ENCODE measurements around the gene DSCAM.
"Not testable (repeated sequence)": the region's sequence is repeated elsewhere in the genome, so short reads cannot be mapped to it uniquely, and the experiment has no call there.

Gene DSCAM

GRCh38 chr21:40043423-40043822, 803.5 kb downstream of the DSCAM start:
- no peaks in the 10 kb centered on the region for H3K27me3 Mint-ChIP-seq (ENCODE audit: low read depth)
- H3K4me3 Mint-ChIP-seq, result no peak overlapping the region
- no peaks in the 10 kb centered on the region for H3K4me1 Mint-ChIP-seq (ENCODE audit: low read depth)
- no peak overlapping the region for H3K27ac Mint-ChIP-seq
- peaks cover 14% of the 10 kb centered on the region for H3K9me3 Mint-ChIP-seq
- no peaks in the 10 kb centered on the region for H3K36me3 Mint-ChIP-seq (ENCODE audit: low read depth)

- Mint-ChIP-seq H3K4me3 (no peak overlapping the region), H3K36me3 (ENCODE audit: low read depth) (no peaks in the 10 kb centered on the region), H3K27ac (no peak overlapping the region), H3K27me3 (ENCODE audit: low read depth) (no peaks in the 10 kb centered on the region), H3K9me3 (peaks cover 14% of the 10 kb centered on the region), H3K4me1 (ENCODE audit: low read depth) (no peaks in the 10 kb centered on the region)
Measured at GRCh38 chr21:40041446-40041845, 805.5 kb downstream of the DSCAM start.

GRCh38 chr21:40033156-40033782, 813.7 kb downstream of the DSCAM start:
- H3K4me1 Mint-ChIP-seq (ENCODE audit: low read depth); H3K27ac Mint-ChIP-seq; H3K36me3 Mint-ChIP-seq (ENCODE audit: low read depth); H3K4me3 Mint-ChIP-seq; H3K27me3 Mint-ChIP-seq (ENCODE audit: low read depth): not testable (repeated sequence)
- H3K9me3 Mint-ChIP-seq, result peaks cover 17% of the 10 kb centered on the region

- Mint-ChIP-seq H3K27ac (no peak overlapping the region), H3K36me3 (ENCODE audit: low read depth) (no peaks in the 10 kb centered on the region), H3K4me3 (no peak overlapping the region), H3K27me3 (ENCODE audit: low read depth) (no peaks in the 10 kb centered on the region), H3K4me1 (ENCODE audit: low read depth) (no peaks in the 10 kb centered on the region), H3K9me3 (peaks cover 20% of the 10 kb centered on the region)
Measured at GRCh38 chr21:40029888-40030287, 817.1 kb downstream of the DSCAM start.

- H3K4me1 Mint-ChIP-seq (ENCODE audit: low read depth); H3K27ac Mint-ChIP-seq; H3K27me3 Mint-ChIP-seq (ENCODE audit: low read depth); H3K4me3 Mint-ChIP-seq; H3K36me3 Mint-ChIP-seq (ENCODE audit: low read depth): not testable (repeated sequence)
- H3K9me3 Mint-ChIP-seq, result peaks cover 20% of the 10 kb centered on the region
Measured at GRCh38 chr21:40028393-40028792, 818.6 kb downstream of the DSCAM start.

GRCh38 chr21:40021558-40022351, 825.2 kb downstream of the DSCAM start:
- peaks cover 17% of the 10 kb centered on the region for H3K9me3 Mint-ChIP-seq
- no peak overlapping the region for H3K4me3 Mint-ChIP-seq

GRCh38 chr21:40020651-40021050, 826.3 kb downstream of the DSCAM start:
- peaks cover 18% of the 10 kb centered on the region for H3K9me3 Mint-ChIP-seq
- H3K4me3 Mint-ChIP-seq, result no peak overlapping the region
- no peak overlapping the region for H3K27ac Mint-ChIP-seq
- no peaks in the 10 kb centered on the region for H3K4me1 Mint-ChIP-seq (ENCODE audit: low read depth)
- no peaks in the 10 kb centered on the region for H3K27me3 Mint-ChIP-seq (ENCODE audit: low read depth)
- no peaks in the 10 kb centered on the region for H3K36me3 Mint-ChIP-seq (ENCODE audit: low read depth)

More at GRCh38 chr21:40021558-40022351, 825.2 kb downstream of the DSCAM start:
- Mint-ChIP-seq H3K36me3 (ENCODE audit: low read depth) (no peaks in the 10 kb centered on the region), H3K27ac (no peak overlapping the region), H3K27me3 (ENCODE audit: low read depth) (no peaks in the 10 kb centered on the region), H3K4me1 (ENCODE audit: low read depth) (no peaks in the 10 kb centered on the region)

GRCh38 chr21:40018871-40019475, 828.0 kb downstream of the DSCAM start:
- no peaks in the 10 kb centered on the region for H3K4me1 Mint-ChIP-seq (ENCODE audit: low read depth)
- no peaks in the 10 kb centered on the region for H3K27me3 Mint-ChIP-seq (ENCODE audit: low read depth)
- H3K9me3 Mint-ChIP-seq, result peaks cover 28% of the 10 kb centered on the region
- H3K36me3 Mint-ChIP-seq (ENCODE audit: low read depth), result no peaks in the 10 kb centered on the region
- no peak overlapping the region for H3K4me3 Mint-ChIP-seq
- H3K27ac Mint-ChIP-seq, result no peak overlapping the region

GRCh38 chr21:40016667-40017066, 830.3 kb downstream of the DSCAM start:
- Mint-ChIP-seq H3K36me3 (ENCODE audit: low read depth) (no peaks in the 10 kb centered on the region), H3K27me3 (ENCODE audit: low read depth) (no peaks in the 10 kb centered on the region), H3K4me1 (ENCODE audit: low read depth) (no peaks in the 10 kb centered on the region), H3K4me3 (no peak overlapping the region), H3K9me3 (peaks cover 27% of the 10 kb centered on the region), H3K27ac (no peak overlapping the region)

- Mint-ChIP-seq H3K36me3 (ENCODE audit: low read depth) (no peaks in the 10 kb centered on the region), H3K4me3 (no peak overlapping the region), H3K27ac (no peak overlapping the region), H3K9me3 (peaks cover 26% of the 10 kb centered on the region), H3K27me3 (ENCODE audit: low read depth) (no peaks in the 10 kb centered on the region), H3K4me1 (ENCODE audit: low read depth) (no peaks in the 10 kb centered on the region)
Measured at GRCh38 chr21:40016234-40016633, 830.7 kb downstream of the DSCAM start.

- H3K36me3 Mint-ChIP-seq (ENCODE audit: low read depth), result no peaks in the 10 kb centered on the region
- no peak overlapping the region for H3K27ac Mint-ChIP-seq
- H3K4me1 Mint-ChIP-seq (ENCODE audit: low read depth), result no peaks in the 10 kb centered on the region
- no peak overlapping the region for H3K4me3 Mint-ChIP-seq
- H3K27me3 Mint-ChIP-seq (ENCODE audit: low read depth), result no peaks in the 10 kb centered on the region
- H3K9me3 Mint-ChIP-seq, result peaks cover 25% of the 10 kb centered on the region
Measured at GRCh38 chr21:40015818-40016217, 831.1 kb downstream of the DSCAM start.

- H3K4me3 Mint-ChIP-seq, result no peak overlapping the region
- no peaks in the 10 kb centered on the region for H3K4me1 Mint-ChIP-seq (ENCODE audit: low read depth)
- H3K27ac Mint-ChIP-seq, result no peak overlapping the region
- H3K9me3 Mint-ChIP-seq, result peaks cover 18% of the 10 kb centered on the region
- no peaks in the 10 kb centered on the region for H3K36me3 Mint-ChIP-seq (ENCODE audit: low read depth)
- H3K27me3 Mint-ChIP-seq (ENCODE audit: low read depth), result no peaks in the 10 kb centered on the region
Measured at GRCh38 chr21:40014394-40014793, 832.6 kb downstream of the DSCAM start.

- Mint-ChIP-seq H3K36me3 (ENCODE audit: low read depth) (no peaks in the 10 kb centered on the region), H3K27ac (no peak overlapping the region), H3K4me1 (ENCODE audit: low read depth) (no peaks in the 10 kb centered on the region), H3K4me3 (no peak overlapping the region), H3K27me3 (ENCODE audit: low read depth) (no peaks in the 10 kb centered on the region), H3K9me3 (peaks cover 19% of the 10 kb centered on the region)
Measured at GRCh38 chr21:40013001-40013735, 833.8 kb downstream of the DSCAM start.

GRCh38 chr21:40011371-40011770, 835.6 kb downstream of the DSCAM start:
- H3K4me1 Mint-ChIP-seq (ENCODE audit: low read depth), result no peaks in the 10 kb centered on the region
- H3K27ac Mint-ChIP-seq, result no peak overlapping the region
- H3K36me3 Mint-ChIP-seq (ENCODE audit: low read depth), result no peaks in the 10 kb centered on the region
- H3K4me3 Mint-ChIP-seq, result no peak overlapping the region
- H3K9me3 Mint-ChIP-seq, result peaks cover 18% of the 10 kb centered on the region
- H3K27me3 Mint-ChIP-seq (ENCODE audit: low read depth), result no peaks in the 10 kb centered on the region
